K562 (cell line): ENCODE data around the gene SIGLEC5. TPM values are rescaled to one million over a fixed set of nuclear protein-coding genes. Genes with fewer than 3 reads are reported as not detected.

Experiments
- BRD4 ChIP-seq: fragments of 200-600 bp; sonication (generic); IDR thresholded peaks from 2 replicates; pipeline ENCODE4 v1.6.1; 2017; ENCODE audit warnings: inconsistent platforms
- CBFA2T3 ChIP-seq: fragments of 450-650 bp; IDR thresholded peaks from 2 replicates; pipeline ENCODE4 v1.6.1; 2017
- CBX3 ChIP-seq, 2 experiments: IDR thresholded peaks; 1 replicate in 1 of 2; 2 replicates in 1 of 2; pipeline ENCODE4 v1.6.1; 2012; ENCODE audit warnings: inconsistent platforms in 2 of 2, low read length in 2 of 2, borderline replicate concordance in 1 of 2, control low read depth in 1 of 2
- ETS1 ChIP-seq: conservative IDR thresholded peaks from 2 replicates; pipeline ENCODE4 v1.6.1; 2011; ENCODE audit warnings: low read depth, mild to moderate bottlenecking, low read length; ENCODE audit not compliant: control insufficient read depth
- GATAD2B ChIP-seq: fragments of 450-650 bp; IDR thresholded peaks from 2 replicates; pipeline ENCODE4 v1.6.1; 2017; ENCODE audit warnings: mild to moderate bottlenecking, borderline replicate concordance
- HNRNPK ChIP-seq: fragments of 200-400 bp; formaldehyde crosslinking; IDR thresholded peaks from one replicate; pipeline ENCODE4 v1.6.1; 2018; ENCODE audit warnings: mild to moderate bottlenecking, low read depth, low read length; ENCODE audit not compliant: poor library complexity, severe bottlenecking
- HSF4 ChIP-seq: fragments of 250-450 bp; sonication (Bioruptor Pico); IDR thresholded peaks from 2 replicates; pipeline ENCODE4 v2.1.2; 2022; ENCODE audit warnings: mild to moderate bottlenecking, moderate library complexity, borderline replicate concordance
- LCOR ChIP-seq: sonication (generic); formaldehyde crosslinking; IDR thresholded peaks from 2 replicates; pipeline ENCODE4 v1.8.0; 2022; ENCODE audit warnings: mild to moderate bottlenecking, missing genetic modification reagents
- MAX ChIP-seq: sonication (generic); formaldehyde crosslinking; IDR thresholded peaks from 2 replicates; pipeline ENCODE4 v1.9.0; 2022; ENCODE audit warnings: mild to moderate bottlenecking, missing genetic modification reagents
- MAZ ChIP-seq, 2 experiments: fragments of 450-650 bp in 1 of 2; sonication (generic) in 1 of 2; formaldehyde crosslinking; IDR thresholded peaks in 1 of 2; conservative IDR thresholded peaks in 1 of 2; 2 replicates each; pipeline versions ENCODE4 v1.4.0 to v1.5.0; 2020; ENCODE audit warnings: mild to moderate bottlenecking in 1 of 2, missing genetic modification reagents in 1 of 2
- MXD1 ChIP-seq: fragments of 250-450 bp; sonication (Bioruptor Pico); IDR thresholded peaks from 2 replicates; pipeline ENCODE4 v1.8.0; 2021; ENCODE audit warnings: borderline replicate concordance, mild to moderate bottlenecking, moderate library complexity; ENCODE audit not compliant: poor library complexity, severe bottlenecking
- NEUROD1 ChIP-seq: fragments of 150-350 bp; IDR thresholded peaks from 2 replicates; pipeline ENCODE4 v1.6.1; 2014; ENCODE audit warnings: borderline replicate concordance, low read length, low read depth; ENCODE audit not compliant: partially characterized antibody
- PHB2 ChIP-seq: fragments of 450-650 bp; IDR thresholded peaks from 2 replicates; pipeline ENCODE4 v1.6.1; 2017; ENCODE audit warnings: low read depth
- PRMT5 ChIP-seq: sonication (generic); formaldehyde crosslinking; IDR thresholded peaks from 2 replicates; pipeline ENCODE4 v1.5.0; 2020; ENCODE audit warnings: missing genetic modification reagents
- SIN3A ChIP-seq, 2 experiments: fragments of 150-350 bp in 1 of 2; IDR thresholded peaks; 2 replicates each; pipeline ENCODE4 v1.6.1; 2011 to 2016; ENCODE audit warnings: borderline replicate concordance in 2 of 2, low read depth in 2 of 2, low read length in 2 of 2, mild to moderate bottlenecking in 2 of 2, moderate library complexity in 2 of 2; ENCODE audit not compliant: control insufficient read depth in 1 of 2
- TCFL5 ChIP-seq: fragments of 250-450 bp; sonication (Bioruptor Pico); conservative IDR thresholded peaks from 2 replicates; pipeline ENCODE4 v1.6.1; 2021; ENCODE audit warnings: mild to moderate bottlenecking, moderate library complexity, matching md5 sums
- TOE1 ChIP-seq, 2 experiments: fragments of 450-650 bp in 1 of 2; sonication (generic) in 1 of 2; formaldehyde crosslinking in 1 of 2; IDR thresholded peaks; 2 replicates each; pipeline versions ENCODE4 v1.7.1 to v1.8.0; 2016 to 2022; ENCODE audit warnings: borderline replicate concordance in 2 of 2, mild to moderate bottlenecking in 2 of 2, antibody characterized with exemption in 1 of 2, inconsistent platforms in 1 of 2, low read depth in 1 of 2, missing genetic modification reagents in 1 of 2, moderate library complexity in 1 of 2
- ZBTB26 ChIP-seq: fragments of 450-650 bp; formaldehyde crosslinking; IDR thresholded peaks from 2 replicates; pipeline ENCODE4 v1.4.0; 2022; ENCODE audit warnings: missing genetic modification characterization
- polyA plus RNA-seq, 8 experiments: library from polyadenylated mRNA; depleted of rRNA in 4 of 8; stranded (reverse) in 5 of 8; unstranded in 3 of 8; fragments of >200 nt; fragmentation: Nextera tagmentation in 2 of 8; fragmentation: Illumina TruSeq in 1 of 8; extraction: Ambion mirVana in 2 of 8; extraction: Trizol in 1 of 8; gene quantifications; 2 replicates each; pipeline versions ENCODE4 v1.2.1 to v1.2.3, GENCODE V29; 2011 to 2014; ENCODE audit warnings: inconsistent platforms in 1 of 8, missing spikeins in 1 of 8
- total RNA-seq, 7 experiments: library from RNA; depleted of rRNA in 6 of 7; stranded (reverse); fragments of >200 nt in 6 of 7; fragmentation: Illumina TruSeq in 2 of 7; extraction: Trizol in 2 of 7; gene quantifications; 2 replicates each; pipeline versions ENCODE4 v1.2.1 to v1.2.3, GENCODE V29; 2011 to 2021; ENCODE audit warnings: low replicate concordance in 1 of 7
- TF ChIP-seq, protein P1 (sequence below): fragments of 200-800 bp; sonication (Bioruptor generic); IDR thresholded peaks from 2 replicates; pipeline ENCODE4 v1.6.1; 2017; ENCODE audit warnings: missing genetic modification characterization, missing compliant biosample characterization
- TF ChIP-seq, protein P2 (sequence below): fragments of 250-450 bp; sonication (Bioruptor Pico); IDR thresholded peaks from 2 replicates; pipeline ENCODE4 v1.4.0; 2020

The SIGLEC5 gene
- total and polyA plus RNA-seq, 9 of the 15 experiments (the other 6 are each of a cell fraction or from before 2014, with no cell fraction given) = 0.14 TPM; not detected in 8

GRCh38 chr19:51607920-51608562, 22.2 kb downstream of the SIGLEC5 start (continued):
- TF ChIP-seq BRD4 (no peak), ETS1 (peak; percentile 78; the same call in 1 of the 2 replicates), TCFL5 (CRISPR knock-in tag) (0 out of 2 replicates have a peak, but pooled peaks have one; percentile 24), HNRNPK (no peak), SIN3A (IDR thresholded peaks at IDR 0.05; ENCODE audit: borderline replicate concordance in 2 of 2, control insufficient read depth in 1 of 2, low read depth in 2 of 2, low read length in 2 of 2) (peak; percentile 87 to 95; a peak in 3 of 4 replicates), MAX (CRISPR knock-in tag) (peak; percentile 77), ZBTB26 (CRISPR knock-in tag) (0 out of 2 replicates have a peak, but pooled peaks have one; percentile 24), PRMT5 (CRISPR knock-in tag) (peak; percentile 97), NEUROD1 (peak; percentile 27), HSF4 (CRISPR knock-in tag) (no peak), LCOR (CRISPR knock-in tag) (peak; percentile 99), CBFA2T3 (no peak), PHB2 (no peak), MXD1 (peak; percentile 42), GATAD2B (0 out of 2 replicates have a peak, but pooled peaks have one; percentile 36), MAZ (CRISPR knock-in tag; conservative IDR thresholded peaks at IDR 0.05 in 1 of 2, IDR thresholded peaks at IDR 0.05 in 1 of 2) (peak; percentile 51 to 96; a peak in 2 of 4 replicates), CBX3 (IDR thresholded peaks at IDR 0.05; ENCODE audit: borderline replicate concordance in 1 of 2, low read length in 2 of 2) (peak; percentile 8 to 91), TOE1 (IDR thresholded peaks at IDR 0.05; ENCODE audit: borderline replicate concordance) (peak; percentile 50; the same call in 1 of the 2 replicates), TOE1 (CRISPR knock-in tag; IDR thresholded peaks at IDR 0.05; ENCODE audit: borderline replicate concordance, low read depth) (peak; percentile 95)
- TF ChIP-seq, protein P1, sequence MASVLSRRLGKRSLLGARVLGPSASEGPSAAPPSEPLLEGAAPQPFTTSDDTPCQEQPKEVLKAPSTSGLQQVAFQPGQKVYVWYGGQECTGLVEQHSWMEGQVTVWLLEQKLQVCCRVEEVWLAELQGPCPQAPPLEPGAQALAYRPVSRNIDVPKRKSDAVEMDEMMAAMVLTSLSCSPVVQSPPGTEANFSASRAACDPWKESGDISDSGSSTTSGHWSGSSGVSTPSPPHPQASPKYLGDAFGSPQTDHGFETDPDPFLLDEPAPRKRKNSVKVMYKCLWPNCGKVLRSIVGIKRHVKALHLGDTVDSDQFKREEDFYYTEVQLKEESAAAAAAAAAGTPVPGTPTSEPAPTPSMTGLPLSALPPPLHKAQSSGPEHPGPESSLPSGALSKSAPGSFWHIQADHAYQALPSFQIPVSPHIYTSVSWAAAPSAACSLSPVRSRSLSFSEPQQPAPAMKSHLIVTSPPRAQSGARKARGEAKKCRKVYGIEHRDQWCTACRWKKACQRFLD (CRISPR knock-in tag) = peak; percentile 50; the same call in 1 of the 2 replicates
- TF ChIP-seq, protein P2, sequence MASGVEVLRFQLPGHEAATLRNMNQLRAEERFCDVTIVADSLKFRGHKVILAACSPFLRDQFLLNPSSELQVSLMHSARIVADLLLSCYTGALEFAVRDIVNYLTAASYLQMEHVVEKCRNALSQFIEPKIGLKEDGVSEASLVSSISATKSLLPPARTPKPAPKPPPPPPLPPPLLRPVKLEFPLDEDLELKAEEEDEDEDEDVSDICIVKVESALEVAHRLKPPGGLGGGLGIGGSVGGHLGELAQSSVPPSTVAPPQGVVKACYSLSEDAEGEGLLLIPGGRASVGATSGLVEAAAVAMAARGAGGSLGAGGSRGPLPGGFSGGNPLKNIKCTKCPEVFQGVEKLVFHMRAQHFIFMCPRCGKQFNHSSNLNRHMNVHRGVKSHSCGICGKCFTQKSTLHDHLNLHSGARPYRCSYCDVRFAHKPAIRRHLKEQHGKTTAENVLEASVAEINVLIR (CRISPR knock-in tag) = no peak
